OCI-M2 (cell line): ENCODE data around the gene CDC26.
"Not testable (repeated sequence)": the region's sequence is repeated elsewhere in the genome, so short reads cannot be mapped to it uniquely, and the experiment has no call there.

Source experiments
- DNase-seq: peaks from one replicate; lab custom pipeline; 2025; ENCODE audit not compliant: unreplicated experiment; lab: John Stamatoyannopoulos, UW

Gene CDC26

DNA sequence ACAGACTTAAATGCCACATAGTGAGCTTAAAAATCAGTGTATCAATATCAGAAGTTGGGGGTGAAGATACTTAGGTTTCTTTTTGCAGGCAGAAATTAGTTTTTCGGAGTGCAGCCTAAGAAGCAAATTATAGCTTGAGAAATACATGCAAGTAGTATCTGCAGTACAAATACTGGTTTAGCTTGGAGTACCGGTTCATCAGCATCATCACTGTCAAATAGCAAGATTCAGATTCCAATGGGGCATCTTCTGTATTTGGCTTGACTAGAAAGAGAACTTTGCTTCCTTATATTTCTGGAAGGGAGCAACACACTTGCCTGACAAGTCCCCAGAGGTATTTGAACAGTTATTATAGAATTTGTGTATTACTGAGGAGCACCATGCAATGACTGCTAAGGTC, 34.2 kb downstream of the CDC26 start:
- DNase-seq, result no peak

DNA sequence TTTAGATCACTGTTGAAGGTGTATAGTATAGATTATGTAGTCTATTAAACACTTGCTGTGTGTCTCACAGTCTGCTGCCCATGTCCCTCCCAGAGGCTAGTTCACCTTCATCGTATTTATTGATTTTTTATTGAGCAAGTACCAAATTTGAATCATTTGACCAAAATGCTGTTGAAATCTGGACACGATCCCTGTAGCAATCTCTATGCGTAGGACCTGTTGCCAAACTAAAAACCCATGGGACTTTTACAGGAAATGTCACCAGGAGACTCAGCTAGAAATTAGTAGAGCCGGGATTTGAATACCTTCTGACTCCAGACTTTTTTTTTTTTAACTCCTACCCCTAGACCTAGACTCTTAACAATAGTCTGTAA, 36.5 kb downstream of the CDC26 start:
- DNase-seq, result no peak

DNA sequence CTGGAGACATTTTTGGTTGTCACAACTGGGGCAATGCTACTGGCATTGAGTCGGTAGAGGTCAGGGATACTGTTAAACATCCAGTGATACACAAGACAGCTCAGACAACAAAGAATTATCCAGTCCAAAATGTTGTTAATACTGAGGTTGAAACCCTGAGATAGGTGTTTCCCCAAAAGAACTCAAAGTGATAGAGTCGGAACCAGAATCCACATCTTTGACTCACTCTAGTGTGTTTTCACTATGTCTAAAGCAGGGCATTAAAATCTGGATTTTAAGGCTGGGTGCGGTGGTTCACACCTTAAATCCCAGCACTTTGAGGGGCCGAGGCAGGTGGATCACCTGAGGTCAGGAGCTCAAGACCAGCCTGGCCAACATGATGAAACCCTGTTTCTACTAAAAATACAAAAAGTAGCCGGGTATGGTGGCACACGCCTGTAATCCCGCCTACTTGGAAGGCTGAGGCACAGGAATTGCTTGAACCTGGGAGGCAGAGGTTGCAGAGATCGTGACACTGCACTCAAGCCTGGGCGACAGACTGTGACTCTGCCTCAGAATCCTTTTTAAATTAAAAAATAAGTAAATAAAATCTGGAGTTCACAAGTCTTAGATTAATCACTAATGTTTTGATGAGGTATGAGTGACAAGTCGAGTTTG, 37.0 kb downstream of the CDC26 start:
- DNase-seq, result no peak

GRCh38 chr9:113237026-113237425, 38.3 kb downstream of the CDC26 start:
- DNase-seq, result no peak

DNA sequence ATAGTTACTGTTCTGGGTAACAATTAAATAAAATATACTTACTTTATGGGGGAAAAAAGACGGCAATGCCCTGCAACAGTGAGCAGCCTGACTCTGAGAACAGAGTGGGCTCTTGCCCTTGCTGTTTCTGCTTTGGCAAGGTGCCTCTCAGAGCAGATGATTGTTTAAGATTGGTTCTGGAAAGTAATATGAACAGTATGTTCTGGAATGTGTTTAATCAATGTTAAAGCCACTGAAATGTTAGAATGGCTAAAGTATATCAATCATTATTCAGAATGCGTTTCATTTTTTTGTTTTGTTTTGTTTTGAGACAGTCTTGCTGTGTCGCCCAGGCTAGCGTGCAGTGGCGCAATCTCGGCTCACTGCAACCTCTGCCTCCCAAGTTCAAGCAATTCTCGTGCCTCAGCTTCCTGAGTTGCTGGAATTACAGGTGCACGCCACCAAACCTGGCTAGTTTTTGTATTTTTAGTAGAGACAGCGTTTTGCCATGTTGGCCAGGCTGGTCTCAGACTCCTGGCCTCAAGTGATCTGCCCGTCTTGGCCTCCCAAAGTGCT, 39.6 kb downstream of the CDC26 start:
- DNase-seq, result not testable (repeated sequence)

DNA sequence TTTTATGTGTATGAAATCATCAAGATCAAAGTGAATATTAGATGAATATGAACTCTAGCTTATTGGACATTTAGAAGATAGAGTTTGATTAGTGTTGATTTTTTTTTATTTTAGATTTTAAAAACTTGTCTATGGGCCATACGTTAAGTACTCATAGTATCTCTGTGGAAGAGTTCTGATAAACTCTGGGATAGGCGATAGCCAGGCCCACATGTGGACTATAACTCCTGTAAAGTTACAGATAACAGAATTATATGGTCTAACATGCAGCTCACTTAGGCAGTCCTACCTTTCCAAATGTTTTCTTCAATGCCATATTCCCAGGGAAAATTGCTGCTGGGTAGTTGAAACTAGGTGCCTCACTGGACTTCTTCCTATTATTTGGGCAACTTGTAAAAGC, 43.7 kb downstream of the CDC26 start:
- DNase-seq, result no peak

GRCh38 chr9:113228130-113228665, 47.2 kb downstream of the CDC26 start:
- no peak for DNase-seq

- no peak for DNase-seq
Measured at GRCh38 chr9:113227436-113227835, 47.9 kb downstream of the CDC26 start.

GRCh38 chr9:113223963-113224362, 51.4 kb downstream of the CDC26 start:
- no peak for DNase-seq

DNA sequence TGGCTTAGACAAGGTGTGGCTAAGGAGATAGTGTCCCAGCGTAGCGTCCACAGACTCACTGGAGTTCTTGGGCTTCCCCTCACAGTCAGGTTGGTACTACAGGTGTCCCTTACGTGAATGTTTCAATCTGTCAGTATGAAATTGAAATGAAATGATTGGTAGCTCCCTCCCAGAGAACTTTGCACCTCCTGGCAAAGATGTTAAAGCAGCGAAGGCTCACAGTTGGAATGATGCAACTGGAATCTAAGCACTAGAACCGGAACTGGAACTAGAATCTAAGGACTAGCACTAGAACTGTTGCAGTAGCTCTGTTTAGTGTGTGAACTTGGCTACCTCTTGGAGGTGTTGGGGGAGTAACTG, 52.9 kb downstream of the CDC26 start:
- no peak for DNase-seq

DNA sequence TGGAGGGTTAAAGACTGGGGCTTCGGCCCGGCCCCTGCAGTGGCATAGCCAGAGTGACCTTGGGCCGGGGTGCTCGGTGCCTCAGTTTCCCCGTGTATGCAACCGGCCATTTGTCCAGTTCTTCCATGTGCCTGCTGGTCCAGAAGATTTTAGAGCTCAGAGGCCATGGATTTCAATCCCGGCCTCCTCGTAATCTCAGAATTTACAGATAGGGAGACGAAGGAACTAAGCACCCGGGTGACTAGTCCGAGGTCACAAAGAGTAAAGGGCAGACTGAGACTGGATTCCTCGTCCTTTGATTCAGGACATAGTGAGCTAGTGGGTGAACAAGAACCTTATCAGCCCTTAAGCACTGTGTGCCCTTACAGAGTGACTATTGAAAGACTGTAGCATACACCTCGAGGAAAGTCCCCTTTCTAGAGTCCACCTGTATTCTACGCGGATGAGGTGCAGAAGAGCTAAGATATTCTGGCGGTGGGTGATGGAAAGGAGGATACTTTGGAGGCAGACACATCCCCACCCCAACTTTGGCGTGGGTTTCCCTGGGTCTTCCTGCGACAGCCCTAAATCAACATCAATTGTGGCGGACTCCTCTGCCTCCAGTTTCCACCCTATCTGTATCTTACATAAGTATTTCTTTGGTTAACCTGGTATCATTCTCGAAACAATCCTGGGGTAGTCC, 53.4 kb downstream of the CDC26 start:
- DNase-seq, result no peak

GRCh38 chr9:113221003-113221799, 54.2 kb downstream of the CDC26 start, which contains the start of the genes FKBP15 and SLC31A1:
Gene FKBP15 (minus strand): TSS chr9:113221277. CDS start chr9:113221243, 34 bp downstream.
Gene SLC31A1 (plus strand): TSS chr9:113221544. CDS start chr9:113256149, 34,605 bp downstream.
- peak; percentile 67 for DNase-seq

DNA sequence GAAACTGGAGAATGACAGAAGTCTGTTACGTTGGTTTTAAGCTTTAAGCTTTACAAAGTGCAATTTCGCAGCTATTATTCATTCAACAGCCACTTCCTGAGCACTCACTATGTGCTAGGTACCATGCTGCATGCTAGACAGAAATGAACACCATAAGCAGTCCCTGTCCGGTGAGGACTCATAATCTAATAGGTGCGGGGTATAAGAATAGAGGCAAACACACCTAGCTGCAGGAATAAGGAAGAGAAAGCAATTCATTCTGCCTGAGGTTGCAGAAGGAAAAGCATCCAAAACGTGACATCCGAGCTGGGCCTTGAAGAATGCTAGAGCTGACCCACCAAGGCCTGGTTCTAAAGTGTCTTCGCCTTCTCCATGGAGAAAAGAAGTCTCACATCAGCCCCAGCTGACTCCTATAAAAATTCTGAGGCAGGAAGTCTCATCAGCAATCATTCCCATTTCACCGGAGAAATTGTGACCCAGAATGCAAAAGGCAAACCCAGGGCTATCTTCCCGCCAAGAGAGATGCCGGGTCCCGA, 54.8 kb downstream of the CDC26 start:
- DNase-seq, result no peak

GRCh38 chr9:113219969-113220368, 55.4 kb downstream of the CDC26 start:
- no peak for DNase-seq

- no peak for DNase-seq
Measured at GRCh38 chr9:113219186-113219936, 56.0 kb downstream of the CDC26 start.
